Loucy (cell line): ENCODE results near the gene YTHDF1.

Source experiments
- H2AFZ ChIP-seq: fragments of 200-600 bp; sonication (generic); 2 replicates; pipeline ENCODE4 v1.6.0; 2016; ENCODE audit warnings: antibody characterized with exemption, mild to moderate bottlenecking, low read length, moderate library complexity
- H3F3A ChIP-seq: fragments of 200-600 bp; 2 replicates; pipeline ENCODE4 v1.6.0; 2016; ENCODE audit warnings: antibody characterized with exemption, low read depth, mild to moderate bottlenecking
- H3K27me3 ChIP-seq: fragments of 200-600 bp; sonication (generic); 2 replicates; pipeline ENCODE4 v1.6.1; 2014; ENCODE audit warnings: low read length, mild to moderate bottlenecking; ENCODE audit not compliant: insufficient read depth, poor library complexity, severe bottlenecking
- H3K36me3 ChIP-seq: fragments of 200-600 bp; sonication (generic); 2 replicates; pipeline ENCODE4 v1.6.1; 2016; ENCODE audit warnings: low read length; ENCODE audit not compliant: insufficient read depth
- H3K4me1 ChIP-seq: fragments of 200-600 bp; sonication (generic); 2 replicates; pipeline ENCODE4 v1.5.1; 2014; ENCODE audit warnings: low read length, mild to moderate bottlenecking; ENCODE audit not compliant: insufficient read depth, poor library complexity, severe bottlenecking
- H3K4me2 ChIP-seq: fragments of 200-600 bp; sonication (generic); 2 replicates; pipeline ENCODE4 v1.6.0; 2014; ENCODE audit warnings: antibody characterized with exemption, low read length, low read depth, mild to moderate bottlenecking; ENCODE audit not compliant: poor library complexity, severe bottlenecking
- H3K4me3 ChIP-seq: fragments of 200-600 bp; sonication (generic); 2 replicates; pipeline ENCODE4 v1.5.1; 2014; ENCODE audit warnings: low read length, mild to moderate bottlenecking, mixed read lengths; ENCODE audit not compliant: poor library complexity, severe bottlenecking
- H3K79me2 ChIP-seq: fragments of 200-600 bp; sonication (generic); 2 replicates; pipeline ENCODE4 v1.6.1; 2014; ENCODE audit warnings: low read length; ENCODE audit not compliant: insufficient read depth
- H3K9ac ChIP-seq: fragments of 200-600 bp; sonication (generic); 2 replicates; pipeline ENCODE4 v1.6.0; 2014; ENCODE audit warnings: mild to moderate bottlenecking, low read depth, low read length, moderate library complexity; ENCODE audit not compliant: poor library complexity, severe bottlenecking
- H3K9me2 ChIP-seq: fragments of 200-600 bp; sonication (generic); replicated peaks from 2 replicates; pipeline ENCODE4 v1.6.1; 2016; ENCODE audit warnings: low read depth, low read length, mixed read lengths
- H3K9me3 ChIP-seq: fragments of 200-600 bp; sonication (generic); 2 replicates; pipeline ENCODE4 v1.6.1; 2014; ENCODE audit warnings: mild to moderate bottlenecking, antibody characterized with exemption, low read length, low read depth; ENCODE audit not compliant: insufficient read depth
- H4K20me1 ChIP-seq: fragments of 200-600 bp; sonication (generic); 2 replicates; pipeline ENCODE4 v1.6.0; 2014; ENCODE audit warnings: antibody characterized with exemption, low read length, mild to moderate bottlenecking; ENCODE audit not compliant: insufficient read depth, poor library complexity, severe bottlenecking
- EZH2phosphoT487 ChIP-seq: fragments of 200-600 bp; IDR thresholded peaks from 2 replicates; pipeline ENCODE4 v1.6.1; 2018; ENCODE audit warnings: antibody characterized with exemption, mild to moderate bottlenecking, moderate library complexity, borderline replicate concordance
- TF ChIP-seq, protein P1 (sequence below): fragments of 200-600 bp; sonication (generic); conservative IDR thresholded peaks from 2 replicates; pipeline ENCODE4 v1.5.1; 2014; ENCODE audit warnings: mild to moderate bottlenecking, antibody characterized with exemption, low read length

The YTHDF1 gene

DNA sequence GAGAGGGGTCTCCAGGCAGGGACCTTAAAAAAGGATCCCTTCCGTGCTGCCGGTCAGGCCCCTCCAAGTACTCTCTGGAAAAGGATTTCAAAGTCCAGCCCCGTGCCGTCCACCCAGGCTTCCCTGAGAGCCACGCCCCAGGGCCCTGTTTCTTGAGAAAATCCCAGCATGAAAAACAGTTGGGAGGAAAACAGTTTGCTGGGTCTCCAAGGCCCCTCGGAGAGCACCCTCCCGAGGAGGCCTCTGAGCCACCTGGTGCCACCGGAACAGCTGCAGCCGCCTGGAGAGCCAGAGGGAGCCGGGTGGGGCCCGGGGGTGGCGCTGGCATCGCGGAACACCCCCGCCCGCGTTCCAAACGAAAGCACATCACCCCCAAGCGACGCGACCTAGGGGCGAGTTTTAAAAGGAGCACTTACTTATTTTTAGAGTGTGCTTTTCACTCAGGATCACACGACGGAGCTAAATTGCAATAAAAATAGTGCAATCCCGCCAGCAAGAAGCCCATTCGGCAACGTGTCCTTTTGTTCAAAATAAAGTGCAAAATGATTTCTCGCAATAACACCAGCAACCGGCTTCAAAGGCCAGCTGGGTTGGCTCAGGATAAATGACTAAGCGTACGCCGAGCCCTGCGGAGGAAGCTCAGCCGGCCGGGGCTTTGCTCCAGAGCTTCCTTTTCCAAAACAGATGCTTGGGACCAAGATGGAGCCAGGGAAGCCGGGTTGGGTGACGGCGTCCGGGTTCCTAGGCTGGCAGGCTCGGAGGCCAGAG lies 64.2 kb downstream of the YTHDF1 start:
- H4K20me1 ChIP-seq: no peaks in the 10 kb centered on the region
- TF ChIP-seq, protein P1, sequence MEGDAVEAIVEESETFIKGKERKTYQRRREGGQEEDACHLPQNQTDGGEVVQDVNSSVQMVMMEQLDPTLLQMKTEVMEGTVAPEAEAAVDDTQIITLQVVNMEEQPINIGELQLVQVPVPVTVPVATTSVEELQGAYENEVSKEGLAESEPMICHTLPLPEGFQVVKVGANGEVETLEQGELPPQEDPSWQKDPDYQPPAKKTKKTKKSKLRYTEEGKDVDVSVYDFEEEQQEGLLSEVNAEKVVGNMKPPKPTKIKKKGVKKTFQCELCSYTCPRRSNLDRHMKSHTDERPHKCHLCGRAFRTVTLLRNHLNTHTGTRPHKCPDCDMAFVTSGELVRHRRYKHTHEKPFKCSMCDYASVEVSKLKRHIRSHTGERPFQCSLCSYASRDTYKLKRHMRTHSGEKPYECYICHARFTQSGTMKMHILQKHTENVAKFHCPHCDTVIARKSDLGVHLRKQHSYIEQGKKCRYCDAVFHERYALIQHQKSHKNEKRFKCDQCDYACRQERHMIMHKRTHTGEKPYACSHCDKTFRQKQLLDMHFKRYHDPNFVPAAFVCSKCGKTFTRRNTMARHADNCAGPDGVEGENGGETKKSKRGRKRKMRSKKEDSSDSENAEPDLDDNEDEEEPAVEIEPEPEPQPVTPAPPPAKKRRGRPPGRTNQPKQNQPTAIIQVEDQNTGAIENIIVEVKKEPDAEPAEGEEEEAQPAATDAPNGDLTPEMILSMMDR: no peak
- no peak for TF ChIP-seq EZH2phosphoT487
- no peaks in the 10 kb centered on the region for H3K4me1 ChIP-seq
- H3K36me3 ChIP-seq: no peaks in the 10 kb centered on the region
- H3K27me3 ChIP-seq: no peaks in the 10 kb centered on the region
- H3K4me3 ChIP-seq: no peak overlapping the region
- no peak overlapping the region for H2AFZ ChIP-seq
- H3K79me2 ChIP-seq: no peaks in the 10 kb centered on the region
- H3K4me2 ChIP-seq: no peak overlapping the region
- no peak overlapping the region for H3K9ac ChIP-seq
- H3K9me2 ChIP-seq: no peaks in the 10 kb centered on the region
- no peaks in the 10 kb centered on the region for H3F3A ChIP-seq
- peaks cover 13% of the 10 kb centered on the region; the same call in 1 of the 2 replicates for H3K9me3 ChIP-seq

DNA sequence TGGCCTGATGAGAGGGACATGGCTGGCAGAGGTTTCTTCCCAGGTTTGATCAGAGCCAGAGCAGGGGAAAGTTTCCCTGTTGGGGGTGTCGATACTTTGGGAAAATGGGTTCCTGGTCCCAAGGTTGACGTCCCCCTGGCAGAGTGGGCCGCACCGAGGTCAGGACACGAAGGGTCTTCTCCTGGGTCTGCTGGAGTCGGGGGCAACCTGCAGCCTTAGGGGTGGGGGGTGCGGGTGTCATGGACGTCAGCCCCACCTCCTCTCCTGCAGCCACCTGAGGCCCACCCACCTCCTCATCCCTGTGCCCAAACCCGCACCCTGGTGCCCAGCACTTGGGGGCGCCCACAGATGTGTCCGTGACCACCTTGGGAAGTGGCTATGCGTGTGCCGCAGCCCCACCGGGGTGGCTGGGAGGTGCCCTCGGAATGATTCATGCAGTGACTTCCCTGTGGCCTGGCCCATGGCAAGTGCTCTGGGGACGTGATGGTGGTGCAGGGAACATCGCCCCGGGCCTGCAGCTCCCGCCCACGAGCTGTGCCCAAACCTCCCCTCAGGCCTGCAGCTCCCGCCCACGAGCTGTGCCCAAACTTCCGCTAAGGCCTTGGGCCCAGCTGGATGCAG lies 64.9 kb downstream of the YTHDF1 start:
- H3K4me2 ChIP-seq: no peak overlapping the region
- no peaks in the 10 kb centered on the region for H3K4me1 ChIP-seq
- peaks cover 13% of the 10 kb centered on the region; the same call in 1 of the 2 replicates for H3K9me3 ChIP-seq
- no peaks in the 10 kb centered on the region for H3K9me2 ChIP-seq
- no peaks in the 10 kb centered on the region for H4K20me1 ChIP-seq
- TF ChIP-seq EZH2phosphoT487: no peak
- TF ChIP-seq, protein P1: no peak
- no peak overlapping the region for H3K9ac ChIP-seq
- H3F3A ChIP-seq: no peaks in the 10 kb centered on the region
- no peaks in the 10 kb centered on the region for H3K79me2 ChIP-seq
- H3K36me3 ChIP-seq: no peaks in the 10 kb centered on the region
- H3K4me3 ChIP-seq: no peak overlapping the region
- H2AFZ ChIP-seq: no peak overlapping the region
- H3K27me3 ChIP-seq: no peaks in the 10 kb centered on the region

- no peak overlapping the region for H3K4me3 ChIP-seq
- no peak overlapping the region for H2AFZ ChIP-seq
- H3K4me2 ChIP-seq: no peak overlapping the region
- no peak for TF ChIP-seq EZH2phosphoT487
- TF ChIP-seq, protein P1: no peak
- H3K4me1 ChIP-seq: no peaks in the 10 kb centered on the region
- no peaks in the 10 kb centered on the region for H4K20me1 ChIP-seq
- no peaks in the 10 kb centered on the region for H3K9me2 ChIP-seq
- no peaks in the 10 kb centered on the region for H3K79me2 ChIP-seq
- H3K36me3 ChIP-seq: no peaks in the 10 kb centered on the region
- peaks cover 5% of the 10 kb centered on the region for H3K27me3 ChIP-seq
- no peak overlapping the region for H3K9ac ChIP-seq
- peaks cover 13% of the 10 kb centered on the region; the same call in 1 of the 2 replicates for H3K9me3 ChIP-seq
- H3F3A ChIP-seq: no peaks in the 10 kb centered on the region
Measured at GRCh38 chr20:63150391-63150898, 65.5 kb downstream of the YTHDF1 start.
